Gastrocnemius medialis (tissue), 4 donors: ENCODE measurements around the gene DYRK1B.
"Not testable (repeated sequence)": the region's sequence is repeated elsewhere in the genome, so short reads cannot be mapped to it uniquely, and the experiment has no call there.

Source experiments
- CTCF ChIP-seq, 5 experiments: fragments of 450-650 bp in 3 of 5; fragments of 200-600 bp in 2 of 5; sonication (generic) in 2 of 5; IDR thresholded peaks in 4 of 5; conservative IDR thresholded peaks in 1 of 5; 1 replicate in 4 of 5; 2 replicates in 1 of 5; pipeline ENCODE4 v1.5.1; 2016 to 2019; ENCODE audit warnings: antibody characterized with exemption in 5 of 5, mild to moderate bottlenecking in 3 of 5, moderate library complexity in 3 of 5
- POLR2A ChIP-seq, 2 donors: fragments of 450-650 bp; IDR thresholded peaks; one replicate each; pipeline ENCODE4 v1.6.1; 2017; ENCODE audit warnings: antibody characterized with exemption in 2 of 2, mild to moderate bottlenecking in 2 of 2, moderate library complexity in 2 of 2

- not testable (repeated sequence) for TF ChIP-seq CTCF (IDR thresholded peaks at IDR 0.05 in 4 of 5, conservative IDR thresholded peaks at IDR 0.05 in 1 of 5); POLR2A (IDR thresholded peaks at IDR 0.05)
Observed at GRCh38 chr19:39882645-39883044, 48.7 kb upstream of the DYRK1B start.
